A673 (cell line): Measurements from ENCODE around the gene IL23R. TPM values are rescaled to one million over a fixed set of nuclear protein-coding genes. Genes with fewer than 3 reads are reported as not detected.
"Not testable (repeated sequence)": the region's sequence is repeated elsewhere in the genome, so short reads cannot be mapped to it uniquely, and the experiment has no call there.

Experiments used
- BruUV-seq: library from RNA; stranded (reverse); fragments of 400-500 nt; replicated peaks from 2 replicates; lab custom pipeline; 2021; lab: Mats Ljungman, UMichigan
- CTCF ChIA-PET: fragments of 300-600 bp; sonication (Branson Sonifier 250); formaldehyde crosslinking; loops from one replicate; lab custom pipeline; 2022; ENCODE audit warnings: antibody characterized with exemption; lab: Charles Lee
- POLR2A ChIA-PET: fragments of 300-600 bp; sonication (Branson Sonifier 250); formaldehyde crosslinking; loops from one replicate; lab custom pipeline; 2022; ENCODE audit warnings: antibody characterized with exemption; ENCODE audit not compliant: low non-redundant PET; lab: Charles Lee
- DNase-seq: peaks from one replicate; pipeline ENCODE4 v3.0.0-alpha.2; 2015; ENCODE audit warnings: low spot score
- H3K27ac ChIP-seq: fragments of 200-600 bp; sonication (generic); 2 replicates; pipeline ENCODE4 v1.5.1; 2016; ENCODE audit warnings: mixed run types, low read depth, mild to moderate bottlenecking, mixed read lengths, antibody characterized with exemption, low read length; ENCODE audit not compliant: poor library complexity, severe bottlenecking
- H3K27me3 ChIP-seq: fragments of 200-600 bp; sonication (generic); replicated peaks from 2 replicates; pipeline ENCODE4 v1.6.1; 2017; ENCODE audit warnings: mixed run types, low read depth, mild to moderate bottlenecking, mixed read lengths, antibody characterized with exemption, low read length; ENCODE audit not compliant: insufficient read depth, poor library complexity
- H3K36me3 ChIP-seq: fragments of 200-600 bp; sonication (generic); 2 replicates; pipeline ENCODE4 v1.6.1; 2016; ENCODE audit warnings: mixed run types, mild to moderate bottlenecking, mixed read lengths, antibody characterized with exemption, low read length; ENCODE audit not compliant: insufficient read depth, poor library complexity, severe bottlenecking
- H3K4me1 ChIP-seq: fragments of 200-600 bp; sonication (generic); 2 replicates; pipeline ENCODE4 v1.6.1; 2017; ENCODE audit warnings: mixed run types, mild to moderate bottlenecking, mixed read lengths, antibody characterized with exemption, low read length; ENCODE audit not compliant: insufficient read depth, poor library complexity, severe bottlenecking
- H3K4me3 ChIP-seq: fragments of 200-600 bp; sonication (generic); 2 replicates; pipeline ENCODE4 v1.5.1; 2016; ENCODE audit warnings: low read depth, mixed run types, mild to moderate bottlenecking, mixed read lengths, low read length; ENCODE audit not compliant: poor library complexity, severe bottlenecking
- H3K9me3 ChIP-seq: fragments of 200-600 bp; sonication (generic); 2 replicates; pipeline ENCODE4 v1.6.1; 2016; ENCODE audit warnings: mixed run types, low read depth, mild to moderate bottlenecking, mixed read lengths, antibody characterized with exemption, low read length; ENCODE audit not compliant: poor library complexity, severe bottlenecking
- EZH2 ChIP-seq: fragments of 200-600 bp; sonication (generic); IDR thresholded peaks from 2 replicates; pipeline ENCODE4 v1.6.1; 2017; ENCODE audit warnings: borderline replicate concordance, low read depth, mild to moderate bottlenecking, mixed read lengths, antibody characterized with exemption, low read length; ENCODE audit not compliant: poor library complexity, severe bottlenecking
- intact Hi-C: fragments of 100-400 bp; cut with micrococcal nuclease; formaldehyde crosslinking; loops from one replicate; pipeline ENCODE4 v1.10.0; 2022; ENCODE audit not compliant: unreplicated experiment
- total RNA-seq: library from RNA; stranded (reverse); gene quantifications from 2 replicates; pipeline ENCODE4 v1.2.3, GENCODE V29; 2021
- TF ChIP-seq, protein P1 (sequence below): fragments of 300-800, 200-600 bp; sonication (generic); conservative IDR thresholded peaks from 2 replicates; pipeline ENCODE4 v1.5.1; 2017; ENCODE audit warnings: low read depth, mild to moderate bottlenecking, antibody characterized with exemption, low read length, moderate library complexity, mixed read lengths

IL23R gene
- total RNA-seq, 1 experiment from 2014 or later: not detected

DNA sequence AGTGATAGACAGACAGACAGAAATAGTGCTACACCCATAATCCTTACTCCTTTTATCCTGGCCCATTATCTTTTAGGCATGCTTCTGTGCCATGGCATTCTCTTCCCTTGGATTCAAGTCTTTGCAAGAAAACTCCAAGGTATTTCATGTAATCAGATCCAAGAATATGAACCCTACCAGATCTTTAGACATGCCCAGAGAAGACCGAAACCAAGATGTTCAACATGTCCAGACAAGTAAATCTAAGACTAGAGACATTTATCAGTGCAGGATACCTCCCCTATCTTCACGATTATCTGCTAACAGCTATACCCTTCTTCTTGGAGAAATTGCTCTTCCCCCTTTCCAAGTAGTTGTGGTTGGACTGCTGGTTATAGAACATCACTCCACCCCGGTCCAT lies 19.7 kb upstream of the IL23R start:
- no peak for DNase-seq
- H3K9me3 ChIP-seq: no peaks in the 10 kb centered on the region
- H3K4me1 ChIP-seq: no peaks in the 10 kb centered on the region
- POLR2A ChIA-PET: no interaction called here
- CTCF ChIA-PET: no interaction called here
- BruUV-seq: no TSS peak
- TF ChIP-seq EZH2: no peak
- TF ChIP-seq, protein P1, sequence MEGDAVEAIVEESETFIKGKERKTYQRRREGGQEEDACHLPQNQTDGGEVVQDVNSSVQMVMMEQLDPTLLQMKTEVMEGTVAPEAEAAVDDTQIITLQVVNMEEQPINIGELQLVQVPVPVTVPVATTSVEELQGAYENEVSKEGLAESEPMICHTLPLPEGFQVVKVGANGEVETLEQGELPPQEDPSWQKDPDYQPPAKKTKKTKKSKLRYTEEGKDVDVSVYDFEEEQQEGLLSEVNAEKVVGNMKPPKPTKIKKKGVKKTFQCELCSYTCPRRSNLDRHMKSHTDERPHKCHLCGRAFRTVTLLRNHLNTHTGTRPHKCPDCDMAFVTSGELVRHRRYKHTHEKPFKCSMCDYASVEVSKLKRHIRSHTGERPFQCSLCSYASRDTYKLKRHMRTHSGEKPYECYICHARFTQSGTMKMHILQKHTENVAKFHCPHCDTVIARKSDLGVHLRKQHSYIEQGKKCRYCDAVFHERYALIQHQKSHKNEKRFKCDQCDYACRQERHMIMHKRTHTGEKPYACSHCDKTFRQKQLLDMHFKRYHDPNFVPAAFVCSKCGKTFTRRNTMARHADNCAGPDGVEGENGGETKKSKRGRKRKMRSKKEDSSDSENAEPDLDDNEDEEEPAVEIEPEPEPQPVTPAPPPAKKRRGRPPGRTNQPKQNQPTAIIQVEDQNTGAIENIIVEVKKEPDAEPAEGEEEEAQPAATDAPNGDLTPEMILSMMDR: no peak
- H3K36me3 ChIP-seq: no peaks in the 10 kb centered on the region
- intact Hi-C loops: no loop called here
- no peak overlapping the region for H3K4me3 ChIP-seq
- H3K27me3 ChIP-seq: no peaks in the 10 kb centered on the region
- no peak overlapping the region for H3K27ac ChIP-seq

DNA sequence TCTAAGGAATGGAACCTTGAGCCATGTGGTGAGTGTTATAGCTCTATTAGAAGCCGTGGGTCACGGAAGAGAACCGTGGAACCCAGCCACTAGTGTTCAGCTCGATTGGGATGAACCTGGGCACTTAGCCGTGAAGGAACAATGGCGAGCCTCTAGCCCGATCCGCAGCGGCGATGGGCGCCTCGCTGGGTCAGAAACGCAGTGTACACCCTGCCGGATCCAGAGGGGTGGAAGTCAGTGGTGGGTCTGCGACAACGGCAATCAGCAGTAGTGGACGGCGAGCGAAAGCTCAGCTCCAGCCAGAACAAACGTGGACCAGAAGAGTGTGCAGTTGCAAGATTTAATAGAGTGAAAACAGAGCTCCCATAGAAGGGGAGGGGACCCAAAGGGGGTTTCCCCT lies 18.3 kb upstream of the IL23R start:
- H3K4me3 ChIP-seq, H3K9me3 ChIP-seq, H3K27me3 ChIP-seq, H3K27ac ChIP-seq, BruUV-seq, POLR2A ChIA-PET, H3K4me1 ChIP-seq, H3K36me3 ChIP-seq, DNase-seq: not testable (repeated sequence)
- CTCF ChIA-PET: interaction anchor here (1.7 to 2.3 kb wide), 2 partner anchors 152 to 383 kb away, joined by 4 to 17 read pairs; no protein-coding TSS in a partner anchor
- intact Hi-C loops: loop anchor here (1.0 kb wide), 1 partner anchor 152 kb away; no protein-coding TSS in a partner anchor

DNA sequence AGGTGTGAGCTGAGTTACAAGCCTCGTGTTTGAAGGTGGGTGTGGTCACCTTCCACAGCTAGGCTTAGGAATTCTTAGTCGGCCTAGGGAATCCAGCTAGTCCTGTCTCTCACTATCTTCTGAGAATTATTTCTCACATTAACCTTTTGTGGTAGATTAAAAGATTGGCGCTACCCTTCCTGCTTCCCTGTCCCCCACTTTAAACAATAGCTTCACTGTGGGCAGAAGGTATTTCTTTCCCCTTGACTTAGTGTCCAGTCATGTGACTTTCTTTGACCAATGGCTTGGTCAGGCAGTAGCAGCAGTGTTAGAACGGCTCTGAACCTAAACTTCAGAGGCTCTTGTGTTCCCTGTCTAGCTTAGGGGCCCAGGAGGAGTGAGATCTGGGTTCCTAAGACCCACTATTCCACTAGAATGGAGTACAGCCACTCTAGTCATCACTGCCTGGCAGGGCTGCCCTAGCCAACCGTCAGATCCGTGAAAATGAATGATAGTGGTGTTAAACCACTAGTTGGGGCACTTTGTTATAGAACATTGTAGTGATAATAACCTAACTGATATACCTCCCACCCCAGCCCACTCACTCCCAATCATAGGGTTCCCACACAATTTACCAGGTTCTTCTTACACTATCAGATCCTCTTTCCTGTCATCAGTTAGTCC lies 17.6 kb upstream of the IL23R start:
- intact Hi-C loops: loop anchor here (1.0 kb wide), 1 partner anchor 152 kb away; no protein-coding TSS in a partner anchor
- POLR2A ChIA-PET: no interaction called here
- Histone ChIP-seq H3K36me3 (no peaks in the 10 kb centered on the region), H3K27ac (no peak overlapping the region), H3K4me1 (no peaks in the 10 kb centered on the region), H3K27me3 (no peaks in the 10 kb centered on the region), H3K9me3 (no peaks in the 10 kb centered on the region), H3K4me3 (no peak overlapping the region)
- TF ChIP-seq, protein P1: no peak
- TF ChIP-seq EZH2: no peak
- no TSS peak for BruUV-seq
- CTCF ChIA-PET: interaction anchor here (0.8 to 2.3 kb wide), 4 partner anchors 152 to 385 kb away, joined by 3 to 17 read pairs (median 8); no protein-coding TSS in a partner anchor
- no peak for DNase-seq
